Astrocyte of the spinal cord (primary cell): ENCODE data around the gene KIAA0408.

Experiments
- DNase-seq: peaks from one replicate; pipeline ENCODE4 v3.0.0; 2011; ENCODE audit warnings: low read depth, low spot score
- H3K4me3 ChIP-seq: 2 replicates; pipeline ENCODE4 v1.5.1; 2011; ENCODE audit warnings: low read depth, mild to moderate bottlenecking, low read length, moderate library complexity
- CTCF ChIP-seq: IDR thresholded peaks from 2 replicates; pipeline ENCODE4 v1.5.1; 2012; ENCODE audit warnings: low read depth, mild to moderate bottlenecking, low read length, inconsistent platforms
- in situ Hi-C: cut with HindIII; loops from 2 replicates; pipeline ENCODE4 v1.10.0; 2017; ENCODE audit warnings: low sequenced_read_pairs

KIAA0408 gene

GRCh38 chr6:127451388-127451787 is 7.8 kb downstream of the KIAA0408 start:
- H3K4me3 ChIP-seq: no peak overlapping the region
- in situ Hi-C loops: no loop called here
- no peak for TF ChIP-seq CTCF
- no peak for DNase-seq

- in situ Hi-C loops: no loop called here
- TF ChIP-seq CTCF: no peak
- DNase-seq: no peak
- H3K4me3 ChIP-seq: no peak overlapping the region
These were observed 11.4 kb downstream of the KIAA0408 start for GRCh38 chr6:127447780-127448179.

DNA sequence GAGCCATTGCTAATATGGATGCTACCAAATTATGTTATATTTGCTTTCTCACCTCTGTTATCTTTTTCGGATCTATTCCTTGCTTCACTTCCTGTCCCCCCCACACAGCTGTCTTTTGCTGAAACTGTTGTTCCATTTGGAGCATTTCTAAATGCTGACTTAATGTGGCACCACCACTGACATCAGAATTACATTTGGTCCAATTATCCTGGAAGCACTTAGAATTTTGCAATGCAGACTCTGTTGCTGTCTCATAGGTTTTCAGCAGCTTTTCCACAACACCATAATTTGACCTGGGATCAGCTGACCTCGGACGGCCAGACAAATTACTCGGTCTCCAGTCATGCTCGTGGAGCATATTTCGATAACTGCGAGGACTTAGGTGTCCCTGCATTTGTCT is 12.8 kb downstream of the KIAA0408 start:
- H3K4me3 ChIP-seq: no peak overlapping the region
- no peak for DNase-seq
- no peak for TF ChIP-seq CTCF
- in situ Hi-C loops: no loop called here

- no peak for TF ChIP-seq CTCF
- in situ Hi-C loops: no loop called here
- no peak overlapping the region for H3K4me3 ChIP-seq
- no peak for DNase-seq
These were observed 17.3 kb downstream of the KIAA0408 start for GRCh38 chr6:127441881-127442280.

GRCh38 chr6:127439718-127440117 is 19.5 kb downstream of the KIAA0408 start:
- H3K4me3 ChIP-seq: no peak overlapping the region
- TF ChIP-seq CTCF: no peak
- in situ Hi-C loops: no loop called here
- DNase-seq: no peak

GRCh38 chr6:127436578-127437110 is 22.5 kb downstream of the KIAA0408 start:
- H3K4me3 ChIP-seq: no peak overlapping the region
- no peak for DNase-seq
- no peak for TF ChIP-seq CTCF
- in situ Hi-C loops: no loop called here

DNA sequence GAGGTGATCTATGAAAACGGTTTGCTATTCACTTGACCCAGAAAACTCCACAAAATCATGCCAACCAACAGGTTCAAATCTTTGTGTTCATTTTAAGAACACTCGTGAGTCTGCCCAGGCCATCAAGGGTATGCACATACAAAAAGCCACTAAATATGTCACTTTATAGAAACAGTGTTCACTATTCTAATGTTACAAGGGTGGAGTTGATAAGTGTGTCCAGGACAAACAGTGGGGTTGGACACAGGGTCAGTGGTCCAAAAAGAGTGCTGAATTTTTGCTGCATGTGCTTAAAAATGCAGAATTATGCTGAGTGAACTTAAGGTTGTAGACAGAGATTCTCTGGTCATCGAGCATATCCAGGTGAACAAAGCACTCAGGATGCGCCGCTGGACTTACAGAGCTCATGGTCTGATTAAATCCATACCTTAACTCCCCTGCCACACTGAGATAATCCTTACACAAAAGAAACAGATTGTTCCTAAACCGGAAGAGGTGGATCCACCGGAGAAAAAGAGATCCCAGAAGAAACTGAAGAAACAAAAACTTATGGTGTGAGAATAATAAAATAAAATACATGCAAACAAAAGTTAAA is 23.5 kb downstream of the KIAA0408 start:
- no peak for DNase-seq

More for the DNA sequence above, 23.5 kb downstream of the KIAA0408 start:
- no peak overlapping the region for H3K4me3 ChIP-seq
- in situ Hi-C loops: no loop called here
- no peak for TF ChIP-seq CTCF
